Activated naive CD8-positive, alpha-beta T cell treated with anti-CD3 and anti-CD28 coated beads, Interleukin-2, amount 50 U/mL, for 24 hours (primary cell): ENCODE data around the gene MCC.

Experiments used
- ATAC-seq: fragments of 150-1000 bp; cut with Tn5 transposase; one replicate; pipeline ENCODE4 v1.10.0; 2021
- DNase-seq: peaks from one replicate; pipeline ENCODE4 v3.0.0; 2021
- H3K27ac Mint-ChIP-seq: one replicate; pipeline ENCODE4 v1.8.0; 2021; ENCODE audit warnings: mild to moderate bottlenecking, mixed read lengths
- H3K27me3 Mint-ChIP-seq: one replicate; pipeline ENCODE4 v1.8.0; 2021; ENCODE audit warnings: mixed read lengths
- H3K36me3 Mint-ChIP-seq: one replicate; pipeline ENCODE4 v1.8.0; 2021; ENCODE audit warnings: low read depth, mixed read lengths
- H3K4me1 Mint-ChIP-seq: one replicate; pipeline ENCODE4 v1.8.0; 2021; ENCODE audit warnings: mixed read lengths
- H3K4me3 Mint-ChIP-seq: one replicate; pipeline ENCODE4 v1.8.0; 2021; ENCODE audit warnings: mild to moderate bottlenecking, moderate library complexity, mixed read lengths
- H3K9me3 Mint-ChIP-seq: one replicate; pipeline ENCODE4 v1.8.0; 2021; ENCODE audit warnings: mixed read lengths

The MCC gene

DNA sequence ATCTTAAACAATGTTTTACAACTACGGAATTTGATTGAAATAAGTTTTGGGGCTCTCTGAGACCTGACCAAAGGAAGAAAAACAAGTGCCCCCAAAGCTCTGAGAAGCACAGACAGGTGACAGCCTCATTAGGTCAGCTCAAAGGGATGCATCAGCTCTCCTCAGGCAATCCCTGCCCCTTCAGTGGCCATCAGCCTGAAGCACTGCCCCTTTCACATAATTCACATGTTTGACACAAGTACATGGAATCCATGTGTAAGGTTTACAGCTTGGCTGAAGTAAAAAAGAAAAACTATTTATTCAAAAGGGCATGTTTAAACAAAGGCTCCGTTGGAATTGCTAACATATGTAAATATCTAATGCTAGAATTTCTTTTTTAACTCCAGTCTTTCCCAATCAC, 109.7 kb downstream of the MCC start:
- DNase-seq (no peak), ATAC-seq (no peak)
- Mint-ChIP-seq H3K4me3 (no peak overlapping the region), H3K36me3 (no peaks in the 10 kb centered on the region), H3K27ac (no peak overlapping the region), H3K4me1 (peaks cover 26% of the 10 kb centered on the region), H3K9me3 (no peaks in the 10 kb centered on the region), H3K27me3 (peaks cover 11% of the 10 kb centered on the region)

DNA sequence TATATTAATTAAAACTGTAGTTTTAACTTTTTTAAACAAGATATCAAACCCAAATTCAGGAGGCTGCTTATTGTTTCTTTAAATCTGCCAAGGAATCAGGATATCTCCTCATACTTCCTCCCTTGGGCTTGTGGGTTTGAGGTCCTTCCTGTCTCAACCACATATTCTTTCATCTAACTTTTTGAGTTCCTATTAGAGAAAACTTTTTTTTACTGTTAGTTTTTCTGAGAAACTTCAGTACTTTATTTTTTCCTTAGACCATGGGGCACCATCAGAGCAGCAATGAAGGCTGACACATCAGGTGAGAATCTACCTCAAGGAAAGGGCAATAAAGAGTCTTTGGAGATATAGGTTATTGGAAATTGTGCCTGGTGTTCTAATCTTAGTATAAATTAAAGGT, 110.2 kb downstream of the MCC start:
- no peak for ATAC-seq
- DNase-seq = no peak
- no peak overlapping the region for H3K27ac Mint-ChIP-seq
- no peak overlapping the region for H3K4me3 Mint-ChIP-seq
- H3K36me3 Mint-ChIP-seq = no peaks in the 10 kb centered on the region
- H3K9me3 Mint-ChIP-seq = no peaks in the 10 kb centered on the region
- H3K4me1 Mint-ChIP-seq = peaks cover 26% of the 10 kb centered on the region
- H3K27me3 Mint-ChIP-seq = peaks cover 7% of the 10 kb centered on the region

DNA sequence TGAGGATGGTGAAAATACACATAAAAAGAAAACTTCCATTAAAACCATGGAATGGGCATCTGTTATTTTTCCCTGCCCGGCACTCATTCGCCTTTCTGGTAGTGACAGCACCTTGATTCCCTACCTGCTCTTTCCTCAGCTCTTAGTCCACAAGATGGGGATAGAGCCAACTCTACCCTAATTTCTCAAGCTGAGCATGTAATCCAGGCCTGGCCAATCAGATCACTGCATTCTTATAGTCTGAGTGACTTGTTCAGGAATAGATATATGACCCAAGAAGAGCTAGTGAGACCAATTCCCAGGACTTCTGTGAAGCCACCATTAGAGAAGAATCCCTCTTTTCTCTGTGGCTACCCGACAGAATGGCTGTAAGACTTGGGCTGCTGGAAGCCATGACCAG, 111.6 kb downstream of the MCC start:
- Mint-ChIP-seq H3K27me3 (peaks cover under 1% of the 10 kb centered on the region), H3K9me3 (no peaks in the 10 kb centered on the region), H3K4me1 (peaks cover 26% of the 10 kb centered on the region), H3K36me3 (no peaks in the 10 kb centered on the region), H3K4me3 (no peak overlapping the region), H3K27ac (no peak overlapping the region)
- DNase-seq = no peak
- no peak for ATAC-seq

DNA sequence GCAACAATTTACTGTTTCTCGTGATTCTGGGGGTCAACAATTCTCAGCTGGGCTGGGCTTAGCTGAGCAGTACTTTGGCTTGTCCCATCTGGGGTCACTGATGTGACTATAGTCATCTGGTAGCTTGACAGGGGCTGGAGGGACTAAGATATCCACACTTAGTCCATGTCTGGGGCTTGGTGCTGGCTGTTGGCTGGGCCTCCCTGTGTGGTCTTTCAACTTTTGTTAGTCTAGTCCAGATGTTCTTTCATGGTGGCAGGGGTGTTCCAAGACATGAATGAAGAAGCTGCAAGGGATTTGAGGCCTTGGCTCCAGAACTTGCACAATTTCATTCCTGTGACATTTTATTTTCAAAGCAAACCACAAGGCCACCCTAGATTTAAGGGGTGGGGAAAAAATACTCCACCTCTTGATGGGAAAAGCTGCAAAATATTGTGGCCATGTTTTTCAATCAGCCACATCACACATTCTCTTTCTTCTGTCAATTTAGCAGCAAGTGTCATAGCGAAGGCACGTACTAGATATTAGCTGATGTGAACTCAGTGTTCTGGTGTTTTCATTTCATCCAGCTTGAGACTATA, 112.7 kb downstream of the MCC start:
- no peak for ATAC-seq
- Mint-ChIP-seq H3K27ac (no peak overlapping the region), H3K4me1 (peaks cover 20% of the 10 kb centered on the region), H3K36me3 (no peaks in the 10 kb centered on the region), H3K4me3 (no peak overlapping the region), H3K27me3 (peaks cover 1% of the 10 kb centered on the region), H3K9me3 (no peaks in the 10 kb centered on the region)
- no peak for DNase-seq

DNA sequence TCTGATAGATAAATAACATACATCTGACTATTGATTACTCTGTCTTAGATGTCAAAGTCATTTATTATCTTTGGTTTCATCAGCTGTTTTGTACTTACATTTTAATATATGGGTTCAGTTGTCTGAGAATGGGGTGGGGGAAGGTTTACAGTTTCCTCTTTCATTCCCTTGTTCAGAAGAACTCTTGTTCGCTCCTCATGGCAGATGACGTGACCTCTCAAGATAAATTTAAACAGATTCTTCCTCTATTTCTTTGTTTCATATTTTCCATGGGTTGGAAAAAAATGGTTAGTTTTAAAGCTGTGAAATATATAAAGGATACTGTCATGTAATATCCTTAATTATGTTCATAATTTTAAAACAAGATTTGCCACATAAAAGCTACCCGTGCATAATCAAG, 114.8 kb downstream of the MCC start:
- Mint-ChIP-seq H3K27ac (no peak overlapping the region), H3K4me1 (peaks cover 11% of the 10 kb centered on the region), H3K27me3 (peaks cover 2% of the 10 kb centered on the region), H3K4me3 (no peak overlapping the region), H3K36me3 (no peaks in the 10 kb centered on the region), H3K9me3 (no peaks in the 10 kb centered on the region)
- no peak for ATAC-seq
- DNase-seq = no peak

DNA sequence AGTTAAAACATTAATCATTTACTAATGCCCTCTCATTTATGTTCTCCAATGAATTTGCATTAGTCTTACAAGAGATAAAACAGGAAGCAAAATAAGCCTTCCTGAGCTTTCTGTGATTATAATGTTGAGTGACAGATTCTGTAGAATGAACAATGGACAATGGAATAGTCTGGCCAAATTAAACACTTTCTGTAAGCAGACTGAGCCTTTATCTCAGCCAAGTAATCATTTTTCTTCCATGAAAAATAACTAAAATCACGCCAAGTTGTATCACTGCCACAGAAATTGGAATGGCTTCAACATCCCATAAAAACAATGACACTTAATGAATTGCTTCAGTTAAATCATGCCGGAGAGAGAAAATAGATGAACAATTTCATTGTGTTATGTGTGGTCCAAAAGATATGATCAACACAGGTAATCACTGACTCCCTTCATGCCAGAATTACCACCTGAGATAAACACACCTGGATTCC, 116.5 kb downstream of the MCC start:
- no peak for DNase-seq

DNA sequence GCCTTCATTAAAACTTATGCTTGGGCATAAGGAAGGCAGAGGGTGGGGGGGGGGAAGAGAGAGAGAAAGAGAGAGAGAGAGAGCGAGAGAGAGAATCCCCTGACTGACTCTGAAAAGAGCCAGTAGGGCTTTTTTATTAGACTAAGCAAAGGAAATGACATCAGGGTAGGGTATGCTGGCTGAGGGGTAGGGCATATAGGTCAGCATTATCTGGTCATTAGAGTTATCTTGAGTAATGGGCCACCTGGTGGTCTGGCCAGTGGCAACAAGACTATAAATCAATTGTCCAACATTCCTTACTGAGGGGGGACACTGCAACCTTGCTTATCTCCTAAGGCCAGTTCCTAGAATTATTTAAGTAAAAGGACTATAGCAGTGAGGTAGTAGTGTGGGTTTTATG, 120.7 kb downstream of the MCC start:
- Mint-ChIP-seq H3K9me3 (peaks cover 16% of the 10 kb centered on the region), H3K27ac (no peak overlapping the region)

More for the DNA sequence above, 116.5 kb downstream of the MCC start:
- H3K4me1 Mint-ChIP-seq = no peaks in the 10 kb centered on the region
- no peak overlapping the region for H3K4me3 Mint-ChIP-seq
- no peaks in the 10 kb centered on the region for H3K36me3 Mint-ChIP-seq
- peaks cover 7% of the 10 kb centered on the region for H3K27me3 Mint-ChIP-seq
- H3K9me3 Mint-ChIP-seq = no peaks in the 10 kb centered on the region
- no peak overlapping the region for H3K27ac Mint-ChIP-seq
- ATAC-seq = no peak

DNA sequence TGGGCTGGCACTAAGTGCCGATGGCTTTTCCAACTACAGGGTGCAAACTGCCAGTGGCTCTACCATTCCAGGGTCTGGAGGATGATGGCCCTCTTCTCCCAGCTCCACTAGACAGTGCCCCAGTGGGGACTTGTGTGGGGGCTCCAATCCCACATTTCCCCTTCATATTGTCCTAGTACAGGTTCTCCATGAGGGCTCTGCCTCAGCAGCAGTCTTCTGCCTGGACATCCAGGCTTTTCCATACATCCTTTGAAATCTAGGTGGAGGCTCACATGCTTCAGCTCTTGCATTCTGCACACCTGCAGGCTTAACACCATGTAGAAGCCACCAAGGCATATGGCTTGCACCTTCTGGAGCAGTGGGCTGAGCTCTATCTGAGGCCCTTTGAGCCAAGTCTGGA, 123.8 kb downstream of the MCC start:
- DNase-seq = no peak
- ATAC-seq = no peak
- Mint-ChIP-seq H3K9me3 (peaks cover 16% of the 10 kb centered on the region), H3K4me1 (no peaks in the 10 kb centered on the region), H3K36me3 (peaks cover 4% of the 10 kb centered on the region), H3K27ac (no peak overlapping the region), H3K4me3 (no peak overlapping the region), H3K27me3 (peaks cover 5% of the 10 kb centered on the region)

More for the DNA sequence above, 120.7 kb downstream of the MCC start:
- DNase-seq (no peak), ATAC-seq (no peak)
- Mint-ChIP-seq H3K36me3 (peaks cover 4% of the 10 kb centered on the region), H3K27me3 (peaks cover 7% of the 10 kb centered on the region), H3K4me3 (no peak overlapping the region), H3K4me1 (no peaks in the 10 kb centered on the region)

DNA sequence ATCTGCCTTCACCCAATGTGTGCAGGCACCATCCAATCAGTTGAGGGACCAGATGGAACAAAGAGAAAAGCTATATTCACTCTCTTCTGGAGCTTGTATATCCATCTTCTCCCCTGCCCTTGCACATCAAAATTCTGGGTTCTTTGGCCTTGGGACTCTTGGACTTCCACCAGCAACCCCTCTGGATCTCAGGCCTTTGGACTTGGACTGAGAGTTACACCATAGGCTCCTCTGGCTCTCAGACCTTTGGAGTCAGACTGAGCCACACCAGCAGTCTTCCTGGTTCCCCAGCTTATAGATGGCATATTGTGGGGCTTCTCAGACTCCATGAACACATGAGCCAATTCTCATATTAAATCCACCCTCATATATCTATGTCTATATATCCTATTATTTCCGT, 126.6 kb downstream of the MCC start:
- Mint-ChIP-seq H3K27me3 (no peaks in the 10 kb centered on the region), H3K4me1 (no peaks in the 10 kb centered on the region), H3K4me3 (no peak overlapping the region), H3K27ac (no peak overlapping the region), H3K9me3 (peaks cover 16% of the 10 kb centered on the region), H3K36me3 (peaks cover 4% of the 10 kb centered on the region)
- ATAC-seq (no peak), DNase-seq (no peak)

DNA sequence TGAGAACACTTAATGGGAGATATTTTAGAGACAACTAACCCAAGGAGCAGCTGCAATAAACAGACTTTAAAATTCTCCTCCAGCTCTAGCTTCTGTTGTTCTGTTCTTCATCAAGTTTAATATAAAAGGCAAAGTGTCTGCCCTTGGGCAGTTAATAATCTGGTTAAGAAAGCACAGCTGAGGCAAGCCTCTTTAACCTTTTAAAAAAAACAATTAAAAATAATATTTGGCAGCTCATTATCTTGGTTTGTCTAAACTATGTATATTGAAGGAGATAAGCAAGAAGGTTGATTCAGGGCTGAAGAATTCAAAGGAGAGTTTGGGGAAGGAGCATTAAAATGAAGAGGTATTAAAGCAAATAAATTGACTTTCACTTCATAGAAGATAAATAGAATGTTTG, 128.8 kb downstream of the MCC start:
- ATAC-seq (no peak), DNase-seq (no peak)
- no peaks in the 10 kb centered on the region for H3K4me1 Mint-ChIP-seq
- H3K4me3 Mint-ChIP-seq = no peak overlapping the region
- H3K27me3 Mint-ChIP-seq = no peaks in the 10 kb centered on the region
- peaks cover 1% of the 10 kb centered on the region for H3K36me3 Mint-ChIP-seq
- H3K9me3 Mint-ChIP-seq = peaks cover 3% of the 10 kb centered on the region
- H3K27ac Mint-ChIP-seq = no peak overlapping the region

DNA sequence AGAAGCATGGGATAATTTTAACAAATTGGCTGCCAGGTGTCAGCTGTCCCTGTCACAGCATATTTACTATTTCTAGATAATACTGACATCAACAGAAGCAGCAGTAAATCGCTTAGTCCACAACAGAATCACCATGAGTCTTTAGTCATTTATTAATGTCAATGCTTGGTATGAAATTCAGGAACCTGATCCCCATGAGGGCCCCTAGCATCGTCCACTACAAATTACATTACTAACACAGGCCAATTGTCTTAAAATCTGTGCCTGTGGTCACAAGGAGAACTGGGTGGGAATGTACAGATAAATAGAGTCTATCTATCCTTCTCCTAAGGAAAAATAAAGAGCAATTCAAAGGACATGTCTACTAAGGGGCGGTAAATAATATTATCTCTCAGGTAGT, 129.6 kb downstream of the MCC start:
- no peak overlapping the region for H3K27ac Mint-ChIP-seq
- no peaks in the 10 kb centered on the region for H3K9me3 Mint-ChIP-seq
- no peaks in the 10 kb centered on the region for H3K36me3 Mint-ChIP-seq
- ATAC-seq = no peak
- DNase-seq = no peak
- no peak overlapping the region for H3K4me3 Mint-ChIP-seq
- H3K4me1 Mint-ChIP-seq = no peaks in the 10 kb centered on the region
- no peaks in the 10 kb centered on the region for H3K27me3 Mint-ChIP-seq

DNA sequence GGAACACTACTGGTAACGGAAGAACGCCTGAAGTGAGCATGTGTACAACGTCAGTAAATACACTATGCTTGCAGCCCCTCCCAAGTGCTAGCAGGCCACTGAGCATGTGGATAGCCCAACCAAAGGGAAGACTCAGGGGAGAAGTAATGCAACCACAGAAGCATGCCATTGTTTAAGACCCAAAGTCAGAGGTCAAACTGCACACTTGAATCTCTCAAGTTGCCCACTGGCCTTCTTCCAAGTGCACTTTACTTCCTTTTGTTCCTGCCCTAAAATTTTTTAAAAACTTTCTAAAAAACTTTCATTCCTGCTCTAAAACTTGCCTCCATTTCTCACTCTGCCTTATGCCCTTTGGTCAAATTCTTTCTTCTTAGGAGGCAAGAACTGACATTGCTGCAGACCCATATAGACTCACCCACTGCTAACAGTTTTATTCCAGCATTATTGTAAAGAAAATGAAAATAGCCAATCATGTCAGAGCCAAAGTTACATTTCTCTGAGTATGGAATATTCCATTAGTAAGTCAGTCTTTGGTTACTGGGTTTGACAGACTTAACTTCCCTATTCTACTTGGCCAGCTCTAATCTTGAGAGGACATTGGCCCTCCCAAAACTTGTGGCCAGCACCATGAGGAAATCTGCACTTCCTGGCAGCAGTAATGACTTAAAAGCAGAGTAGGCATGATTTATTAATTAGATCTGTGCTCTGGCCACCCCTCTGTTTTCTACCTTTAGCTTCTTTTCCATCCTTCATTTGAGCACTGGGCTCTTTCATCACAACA, 130.4 kb downstream of the MCC start:
- Mint-ChIP-seq H3K27me3 (no peaks in the 10 kb centered on the region), H3K4me3 (no peak overlapping the region), H3K27ac (no peak overlapping the region), H3K9me3 (no peaks in the 10 kb centered on the region), H3K36me3 (no peaks in the 10 kb centered on the region), H3K4me1 (no peaks in the 10 kb centered on the region)
- no peak for DNase-seq
- ATAC-seq = no peak

DNA sequence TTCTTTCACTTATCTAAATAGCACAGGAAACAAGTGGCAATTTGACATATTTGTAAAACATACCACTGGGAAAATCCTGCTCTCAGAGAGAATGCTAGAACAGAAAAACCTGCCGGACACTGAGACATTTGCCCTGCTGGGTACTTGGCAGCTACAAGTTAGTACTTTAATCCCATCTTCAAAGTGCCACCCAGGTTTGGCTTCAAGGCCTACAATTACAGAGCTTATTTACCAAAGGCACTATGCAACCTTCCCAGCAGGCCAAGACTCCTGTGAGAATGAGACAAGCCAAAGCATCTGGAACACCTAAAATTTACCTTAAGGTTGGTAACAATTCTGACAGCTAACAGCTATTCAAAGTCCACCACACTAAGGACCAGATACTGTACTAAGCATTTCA, 131.8 kb downstream of the MCC start:
- no peak for ATAC-seq

DNA sequence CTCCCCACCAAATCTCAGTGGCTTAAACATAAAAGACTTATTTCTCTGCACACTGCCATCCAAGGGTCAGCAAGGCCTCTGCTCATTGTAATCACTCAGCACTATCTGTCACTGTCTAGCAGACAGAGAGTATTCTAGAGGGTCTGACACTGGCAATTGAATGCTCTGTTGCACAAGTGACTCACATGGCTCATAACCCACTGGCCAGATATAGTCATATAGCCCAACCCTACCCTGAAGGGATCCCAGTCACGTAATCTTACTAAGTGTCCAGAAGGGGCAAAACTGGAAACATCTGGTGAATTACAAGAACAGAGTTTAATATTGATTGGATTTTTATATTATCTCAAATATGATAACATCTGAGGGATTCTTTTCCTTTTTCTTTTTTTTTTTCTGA, 134.2 kb downstream of the MCC start:
- Mint-ChIP-seq H3K36me3 (no peaks in the 10 kb centered on the region), H3K4me3 (no peak overlapping the region), H3K4me1 (no peaks in the 10 kb centered on the region), H3K9me3 (no peaks in the 10 kb centered on the region), H3K27me3 (peaks cover 7% of the 10 kb centered on the region), H3K27ac (no peak overlapping the region)
- ATAC-seq (peak; percentile 63), DNase-seq (no peak)

More for the DNA sequence above, 131.8 kb downstream of the MCC start:
- Mint-ChIP-seq H3K4me3 (no peak overlapping the region), H3K27ac (no peak overlapping the region), H3K36me3 (no peaks in the 10 kb centered on the region), H3K9me3 (no peaks in the 10 kb centered on the region), H3K27me3 (no peaks in the 10 kb centered on the region), H3K4me1 (no peaks in the 10 kb centered on the region)
- DNase-seq = no peak

DNA sequence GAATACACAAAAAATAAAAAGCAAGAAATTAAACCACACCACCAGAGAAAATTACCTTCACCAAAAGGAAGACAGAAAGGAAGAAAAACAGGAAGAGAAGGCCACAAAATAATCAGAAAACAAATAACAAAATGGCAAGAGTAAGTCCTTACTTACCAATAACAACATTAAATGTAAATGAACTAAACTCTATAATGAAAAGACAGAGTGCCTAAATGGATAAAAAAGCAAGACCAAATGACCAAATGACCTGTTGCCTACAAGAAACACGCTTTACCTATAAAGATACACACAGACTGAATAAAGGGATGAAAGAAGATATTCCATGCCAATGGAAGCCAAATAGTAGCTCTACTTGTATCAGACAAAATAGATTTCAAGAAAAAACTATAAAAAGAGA, 140.7 kb downstream of the MCC start:
- no peak for DNase-seq
- Mint-ChIP-seq H3K4me1 (no peaks in the 10 kb centered on the region), H3K9me3 (no peaks in the 10 kb centered on the region), H3K27me3 (peaks cover 14% of the 10 kb centered on the region), H3K27ac (no peak overlapping the region), H3K36me3 (no peaks in the 10 kb centered on the region), H3K4me3 (no peak overlapping the region)
- ATAC-seq = no peak
